HepG2 (cell line): ENCODE data around the gene GGA2. TPM values are rescaled to one million over a fixed set of nuclear protein-coding genes. Genes with fewer than 3 reads are reported as not detected.
A peak's percentile ranks its signal among the peaks of the same experiment; 100 is the strongest.

ENCODE experiments used
- BCLAF1 ChIP-seq: fragments of 450-650 bp; IDR thresholded peaks from 2 replicates; pipeline ENCODE4 v1.6.1; 2017; ENCODE audit warnings: mild to moderate bottlenecking
- CBX1 ChIP-seq: IDR thresholded peaks from one replicate; pipeline ENCODE4 v1.6.1; 2016; ENCODE audit warnings: antibody characterized with exemption, low read depth
- CHD2 ChIP-seq: IDR thresholded peaks from 2 replicates; pipeline ENCODE4 v1.6.1; 2011; ENCODE audit warnings: low read depth, low read length, improper control_type of control experiment
- ETS1 ChIP-seq: sonication (generic); formaldehyde crosslinking; IDR thresholded peaks from 2 replicates; pipeline ENCODE4 v1.4.0; 2020; ENCODE audit warnings: missing genetic modification reagents
- HMGA1 ChIP-seq: sonication (generic); formaldehyde crosslinking; conservative IDR thresholded peaks from 2 replicates; pipeline ENCODE4 v1.4.0; 2020; ENCODE audit warnings: missing genetic modification reagents
- HNRNPLL ChIP-seq: fragments of 200-400 bp; formaldehyde crosslinking; IDR thresholded peaks from 2 replicates; pipeline ENCODE4 v1.6.1; 2017; ENCODE audit warnings: mild to moderate bottlenecking, low read depth, low read length; ENCODE audit not compliant: poor library complexity, severe bottlenecking
- HOXA9 ChIP-seq: sonication (generic); formaldehyde crosslinking; IDR thresholded peaks from 2 replicates; pipeline ENCODE4 v1.8.1; 2022; ENCODE audit warnings: missing genetic modification reagents, mild to moderate bottlenecking, moderate library complexity, borderline replicate concordance
- JUND ChIP-seq: sonication (generic); formaldehyde crosslinking; IDR thresholded peaks from 2 replicates; pipeline ENCODE4 v1.8.0; 2022; ENCODE audit warnings: mild to moderate bottlenecking, missing genetic modification reagents
- MIXL1 ChIP-seq: IDR thresholded peaks from 2 replicates; pipeline ENCODE4 v1.6.1; 2016
- NBN ChIP-seq: fragments of 450-650 bp; conservative IDR thresholded peaks from 2 replicates; pipeline ENCODE4 v1.6.1; 2017
- PAF1 ChIP-seq: IDR thresholded peaks from 2 replicates; pipeline ENCODE4 v1.6.1; 2016; ENCODE audit warnings: missing genetic modification reagents, missing compliant biosample characterization
- PHF5A ChIP-seq: IDR thresholded peaks from one replicate; pipeline ENCODE4 v1.6.1; 2018; ENCODE audit warnings: low read depth, missing genetic modification reagents; ENCODE audit not compliant: unreplicated experiment
- RBFOX2 ChIP-seq: fragments of 200-400 bp; formaldehyde crosslinking; IDR thresholded peaks from 2 replicates; pipeline ENCODE4 v1.6.1; 2017; ENCODE audit warnings: low read depth, mild to moderate bottlenecking, low read length
- RFXAP ChIP-seq: sonication (generic); formaldehyde crosslinking; IDR thresholded peaks from 2 replicates; pipeline ENCODE4 v1.4.0; 2020; ENCODE audit warnings: missing genetic modification reagents, borderline replicate concordance
- SALL1 ChIP-seq: sonication (generic); formaldehyde crosslinking; IDR thresholded peaks from 2 replicates; pipeline ENCODE4 v1.8.0; 2022; ENCODE audit warnings: mild to moderate bottlenecking, missing genetic modification reagents
- SMC3 ChIP-seq: IDR thresholded peaks from 2 replicates; pipeline ENCODE4 v1.6.1; 2011; ENCODE audit warnings: low read length, improper control_type of control experiment
- SUZ12 ChIP-seq: fragments of 150-350 bp; IDR thresholded peaks from 2 replicates; pipeline ENCODE4 v1.6.1; 2014; ENCODE audit warnings: low read depth, low read length
- ZBTB39 ChIP-seq: sonication (generic); formaldehyde crosslinking; IDR thresholded peaks from 2 replicates; pipeline ENCODE4 v1.5.0; 2020; ENCODE audit warnings: missing genetic modification reagents
- ZFP41 ChIP-seq: sonication (generic); formaldehyde crosslinking; IDR thresholded peaks from 2 replicates; pipeline ENCODE4 v1.4.0; 2020; ENCODE audit warnings: mild to moderate bottlenecking, missing genetic modification reagents, borderline replicate concordance
- ZMYM2 ChIP-seq: sonication (generic); formaldehyde crosslinking; IDR thresholded peaks from 2 replicates; pipeline ENCODE4 v1.8.0; 2022; ENCODE audit warnings: mild to moderate bottlenecking, missing genetic modification reagents
- ZMYM3 ChIP-seq: sonication (generic); formaldehyde crosslinking; IDR thresholded peaks from 2 replicates; pipeline ENCODE4 v1.5.1; 2020; ENCODE audit warnings: mild to moderate bottlenecking, missing genetic modification reagents
- ZNF253 ChIP-seq: sonication (generic); formaldehyde crosslinking; IDR thresholded peaks from 2 replicates; pipeline ENCODE4 v1.8.0; 2022; ENCODE audit warnings: mild to moderate bottlenecking, missing genetic modification reagents, borderline replicate concordance
- ZNF350 ChIP-seq: sonication (generic); formaldehyde crosslinking; IDR thresholded peaks from 2 replicates; pipeline ENCODE4 v1.4.0; 2020; ENCODE audit warnings: mild to moderate bottlenecking, low read depth, missing genetic modification reagents, borderline replicate concordance
- ZNF446 ChIP-seq: sonication (generic); formaldehyde crosslinking; IDR thresholded peaks from 2 replicates; pipeline ENCODE4 v1.5.0; 2020; ENCODE audit warnings: mild to moderate bottlenecking, missing genetic modification reagents
- ZNF672 ChIP-seq: sonication (generic); formaldehyde crosslinking; IDR thresholded peaks from 2 replicates; pipeline ENCODE4 v1.8.1; 2022; ENCODE audit warnings: missing genetic modification reagents
- ZNF766 ChIP-seq: sonication (generic); formaldehyde crosslinking; IDR thresholded peaks from 2 replicates; pipeline ENCODE4 v1.5.0; 2020; ENCODE audit warnings: missing genetic modification reagents, borderline replicate concordance
- polyA plus RNA-seq, 8 experiments: library from polyadenylated mRNA; depleted of rRNA in 3 of 8; stranded (reverse) in 7 of 8; unstranded in 1 of 8; fragments of >200 nt; fragmentation: Illumina TruSeq in 4 of 8; extraction: Trizol in 4 of 8; gene quantifications; 2 replicates each; pipeline versions ENCODE4 v1.2.1 to v1.2.3, GENCODE V29; 2011 to 2016; ENCODE audit warnings: low read depth in 4 of 8, missing spikeins in 1 of 8, mixed read lengths in 1 of 8; ENCODE audit not compliant: insufficient read depth in 1 of 8
- total RNA-seq, 5 experiments: library from RNA; depleted of rRNA; stranded (reverse); fragments of >200 nt; fragmentation: Illumina TruSeq; extraction: Trizol; gene quantifications; 2 replicates each; pipeline ENCODE4 v1.2.3, GENCODE V29; 2016; ENCODE audit warnings: low read depth in 1 of 5

GGA2 gene
- total and polyA plus RNA-seq, 2 of the 13 experiments (the other 11 are each of a cell fraction or from before 2014, with no cell fraction given), result 51.5 to 69.8 TPM

GRCh38 chr16:23452572-23453337 is 57.5 kb downstream of the GGA2 start, which contains the start of gene COG7 (continued):
- TF ChIP-seq ETS1 (CRISPR knock-in tag) (no peak), ZNF350 (peak; percentile 97), SMC3 (0 out of 2 replicates have a peak, but pooled peaks have one; percentile 3), RFXAP (CRISPR knock-in tag) (peak; percentile 94), MIXL1 (peak; percentile 43; the same call in 1 of the 2 replicates), CBX1 (no peak), CHD2 (no peak), ZNF253 (CRISPR knock-in tag) (peak; percentile 88; the same call in 1 of the 2 replicates), PHF5A (CRISPR knock-in tag) (peak; percentile 57), ZNF446 (CRISPR knock-in tag) (peak; percentile 94; the same call in 1 of the 2 replicates), NBN (no peak), ZMYM3 (CRISPR knock-in tag) (peak; percentile 82), ZMYM2 (peak; percentile 72; the same call in 1 of the 2 replicates), PAF1 (CRISPR knock-in tag) (no peak), ZBTB39 (no peak), SUZ12 (no peak), HMGA1 (CRISPR knock-in tag) (no peak), RBFOX2 (peak; percentile 98), JUND (CRISPR knock-in tag) (peak; percentile 90), ZNF766 (CRISPR knock-in tag) (peak; percentile 98), ZFP41 (peak; percentile 79; the same call in 1 of the 2 replicates), HNRNPLL (peak; percentile 95), ZNF672 (CRISPR knock-in tag) (no peak), BCLAF1 (no peak), HOXA9 (CRISPR knock-in tag) (0 out of 2 replicates have a peak, but pooled peaks have one; percentile 47), SALL1 (peak; percentile 92)
